HG03175 (cell line): ENCODE data around the gene CDC25A.
A peak's percentile ranks its signal among the peaks of the same experiment; 100 is the strongest.

Experiments
- ATAC-seq: cut with Tn5 transposase; IDR thresholded peaks from one replicate; pipeline ENCODE4 v1.9.1; 2021; ENCODE audit warnings: mild to moderate bottlenecking, moderate library complexity; ENCODE audit not compliant: unreplicated experiment

The CDC25A gene

DNA sequence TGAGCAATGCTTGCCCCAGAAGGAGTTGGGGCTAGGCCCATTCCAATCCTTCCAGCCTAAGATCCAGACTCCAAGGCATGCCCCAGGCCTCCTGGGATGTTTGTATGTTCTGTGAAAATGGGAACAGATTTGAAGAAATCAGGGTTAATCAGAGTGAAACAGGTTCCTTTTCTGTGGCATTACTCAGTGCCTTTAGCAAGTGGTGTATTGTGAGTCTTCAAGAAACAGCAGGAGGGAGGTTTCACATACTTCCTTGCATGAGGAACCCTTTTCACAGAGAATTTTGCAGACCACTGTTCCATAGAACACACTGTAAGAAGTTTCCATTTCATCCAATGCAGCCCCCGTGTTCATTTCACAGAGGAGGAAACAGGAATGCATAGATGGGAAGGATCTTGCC is 8.4 kb upstream of the CDC25A start:
- ATAC-seq: no peak

- no peak for ATAC-seq
Observed at GRCh38 chr3:48194446-48195071, 6.3 kb upstream of the CDC25A start.

- no peak for ATAC-seq
Observed at GRCh38 chr3:48190911-48191310, 2.7 kb upstream of the CDC25A start.

- no peak for ATAC-seq
Observed at GRCh38 chr3:48189321-48189720, 1.1 kb upstream of the CDC25A start.

GRCh38 chr3:48187579-48188265 is 495 bp downstream of the CDC25A start:
- peak; percentile 21 for ATAC-seq

GRCh38 chr3:48187301-48187578 is 977 bp downstream of the CDC25A start:
- no peak for ATAC-seq

- no peak for ATAC-seq
Observed at GRCh38 chr3:48186631-48187300, 1.5 kb downstream of the CDC25A start.

DNA sequence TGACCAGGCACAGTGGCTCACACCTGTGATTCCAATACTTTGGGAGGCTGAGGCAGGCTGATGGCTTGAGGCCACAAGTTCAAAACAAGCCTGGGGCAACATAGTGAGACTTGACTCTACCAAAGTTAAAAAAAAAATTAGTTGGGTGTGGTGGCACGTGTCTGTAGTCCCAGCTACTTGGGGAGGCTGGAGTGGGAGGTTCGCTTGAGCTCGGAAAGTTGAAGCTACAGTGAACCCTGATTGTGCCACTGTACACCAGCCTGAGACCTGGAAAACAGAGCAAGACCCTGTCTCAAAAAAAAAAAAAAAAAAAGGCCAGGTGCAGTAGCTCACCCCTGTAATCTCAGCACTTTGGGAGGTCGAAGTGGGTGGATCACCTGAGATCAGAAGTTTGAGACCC is 3.1 kb downstream of the CDC25A start:
- ATAC-seq: no peak

GRCh38 chr3:48184299-48184698 is 3.9 kb downstream of the CDC25A start:
- ATAC-seq: no peak

GRCh38 chr3:48180531-48181253 is 7.5 kb downstream of the CDC25A start:
- ATAC-seq: no peak

- ATAC-seq: no peak
Observed at GRCh38 chr3:48180021-48180420, 8.2 kb downstream of the CDC25A start.

DNA sequence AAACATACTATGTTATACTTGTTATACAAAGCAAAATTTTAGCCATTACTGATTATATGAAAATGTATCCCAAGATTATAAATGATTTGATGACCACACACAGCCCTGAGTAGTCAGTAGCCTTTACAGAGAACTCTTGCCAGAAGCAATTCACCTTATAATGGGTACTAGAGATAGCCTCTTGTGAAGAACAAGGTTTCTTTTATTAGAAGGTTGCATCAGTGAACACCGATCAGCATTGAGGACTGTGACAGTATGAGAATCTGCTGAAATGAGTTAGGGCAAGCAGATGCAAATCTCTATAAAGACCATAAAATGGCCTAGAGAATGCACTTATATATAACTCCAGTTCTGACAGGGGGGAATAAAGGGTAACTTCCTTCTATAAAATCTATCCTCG is 10.1 kb downstream of the CDC25A start:
- no peak for ATAC-seq

GRCh38 chr3:48157950-48158376 is 30.3 kb downstream of the CDC25A start:
- no peak for ATAC-seq

- no peak for ATAC-seq
Observed at GRCh38 chr3:48157202-48157840, 30.9 kb downstream of the CDC25A start.

- no peak for ATAC-seq
Observed at GRCh38 chr3:48156163-48156562, 32.1 kb downstream of the CDC25A start.

DNA sequence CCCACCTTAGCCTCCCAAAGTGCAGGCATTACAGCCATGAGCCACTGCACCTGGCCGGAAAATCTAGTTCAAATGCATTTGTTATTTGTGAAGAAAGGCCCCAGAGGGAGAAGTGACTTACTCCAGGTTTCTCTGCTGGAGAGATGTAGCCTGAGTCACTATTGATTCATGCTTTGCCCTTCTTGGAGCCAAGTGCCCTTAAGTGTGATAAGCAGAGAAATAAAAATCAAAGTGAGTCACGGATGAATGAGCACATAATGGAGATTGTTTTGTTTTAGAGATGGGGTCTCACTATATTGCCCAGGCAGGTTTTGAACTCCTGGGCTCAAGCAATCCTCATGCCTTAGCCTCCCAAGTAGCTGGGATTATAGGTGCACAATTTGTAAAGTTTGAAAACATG is 33.1 kb downstream of the CDC25A start:
- ATAC-seq: no peak

DNA sequence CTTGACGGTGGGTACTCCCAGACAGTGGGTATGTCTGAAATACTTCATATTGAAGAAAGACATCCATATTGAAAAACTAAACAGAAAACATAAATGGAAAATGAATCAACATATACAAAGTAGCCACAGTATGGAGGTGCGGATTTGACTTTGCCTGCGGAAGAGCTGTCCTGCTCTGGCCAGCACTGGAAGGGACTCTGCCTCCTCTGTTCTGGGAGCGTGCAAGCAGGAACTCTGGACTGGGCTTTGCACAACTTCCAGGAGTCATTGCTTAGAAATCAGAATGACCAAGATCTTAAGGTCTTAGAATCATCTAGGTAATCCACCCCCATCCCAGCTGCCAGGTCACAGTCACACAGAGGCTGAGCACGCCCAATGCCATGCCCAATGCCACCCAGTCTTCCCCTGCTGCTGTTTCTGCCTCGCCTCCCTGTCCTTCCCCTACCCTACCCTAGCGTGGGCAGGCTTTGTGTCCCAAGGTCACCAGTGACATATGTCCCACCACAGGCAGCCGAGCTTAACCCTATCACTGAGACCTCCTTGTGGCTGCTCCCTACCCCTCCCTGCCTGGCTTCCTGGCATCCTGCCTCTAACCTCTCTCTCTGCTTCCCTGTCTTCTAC is 36.3 kb downstream of the CDC25A start:
- no peak for ATAC-seq

GRCh38 chr3:48151058-48151806 is 37.0 kb downstream of the CDC25A start:
- ATAC-seq: peak; percentile 43

DNA sequence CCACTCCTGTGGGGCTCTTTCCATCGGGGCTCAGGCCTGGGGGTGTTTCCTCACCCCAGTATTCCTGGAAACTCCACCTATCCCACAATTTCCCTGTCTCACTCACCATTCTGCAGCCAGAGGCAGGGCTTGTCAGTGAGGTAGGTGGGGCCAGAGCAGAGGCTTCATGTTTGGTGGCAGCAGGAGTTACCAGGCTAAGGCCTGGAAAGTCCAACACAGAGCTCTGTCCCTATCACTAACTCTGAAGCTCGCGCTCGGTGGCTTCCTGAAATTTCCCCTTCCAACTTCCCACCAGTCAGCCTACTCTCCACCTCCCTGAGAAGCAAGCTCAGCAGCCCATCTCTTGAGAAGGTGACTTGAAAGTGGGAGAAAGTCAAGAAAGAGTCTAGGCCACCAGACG is 44.2 kb downstream of the CDC25A start:
- no peak for ATAC-seq

- no peak for ATAC-seq
Observed at GRCh38 chr3:48143567-48143966, 44.6 kb downstream of the CDC25A start.
